Smooth muscle cell (in vitro differentiated cells): ENCODE measurements around the gene ATG9B. TPM values are rescaled to one million over a fixed set of nuclear protein-coding genes. Genes with fewer than 3 reads are reported as not detected.

ENCODE experiments used
- DNase-seq: peaks from one replicate; lab custom pipeline; 2025; ENCODE audit not compliant: unreplicated experiment; lab: John Stamatoyannopoulos, UW
- H2AFZ ChIP-seq: fragments of 200-600 bp; sonication (generic); 2 replicates; pipeline ENCODE4 v1.6.0; 2016; ENCODE audit warnings: antibody characterized with exemption, low read depth, mild to moderate bottlenecking
- H3F3A ChIP-seq: fragments of 200-600 bp; sonication (generic); 2 replicates; pipeline ENCODE4 v1.6.0; 2017; ENCODE audit warnings: antibody characterized with exemption, low read depth
- H3K27ac ChIP-seq: fragments of 200-600 bp; sonication (generic); 2 replicates; pipeline ENCODE4 v1.5.1; 2016; ENCODE audit warnings: low read depth, mild to moderate bottlenecking
- H3K27me3 ChIP-seq: fragments of 200-600 bp; sonication (generic); 2 replicates; pipeline ENCODE4 v1.6.1; 2016; ENCODE audit warnings: low read depth, mild to moderate bottlenecking
- H3K36me3 ChIP-seq: fragments of 200-600 bp; sonication (generic); 2 replicates; pipeline ENCODE4 v1.5.1; 2016; ENCODE audit warnings: low read depth
- H3K4me1 ChIP-seq: fragments of 200-600 bp; sonication (generic); 2 replicates; pipeline ENCODE4 v1.5.1; 2016; ENCODE audit warnings: low read depth
- H3K4me2 ChIP-seq: fragments of 200-600 bp; sonication (generic); 2 replicates; pipeline ENCODE4 v1.6.0; 2016; ENCODE audit warnings: mild to moderate bottlenecking
- H3K4me3 ChIP-seq: fragments of 200-600 bp; sonication (generic); 2 replicates; pipeline ENCODE4 v1.5.1; 2016; ENCODE audit warnings: mild to moderate bottlenecking
- H3K79me2 ChIP-seq: fragments of 200-600 bp; sonication (generic); 2 replicates; pipeline ENCODE4 v1.6.0; 2016; ENCODE audit warnings: low read depth, mild to moderate bottlenecking
- H3K9ac ChIP-seq: fragments of 200-600 bp; sonication (generic); 2 replicates; pipeline ENCODE4 v1.6.0; 2016; ENCODE audit warnings: low read depth
- H3K9me3 ChIP-seq: fragments of 200-600 bp; sonication (generic); replicated peaks from 2 replicates; pipeline ENCODE4 v1.5.1; 2016; ENCODE audit warnings: low read depth
- H4K20me1 ChIP-seq: fragments of 200-600 bp; sonication (generic); 2 replicates; pipeline ENCODE4 v1.6.0; 2016; ENCODE audit warnings: low read depth
- CTCF ChIP-seq: fragments of 200-600 bp; sonication (generic); IDR thresholded peaks from 2 replicates; pipeline ENCODE4 v1.5.1; 2017; ENCODE audit warnings: borderline replicate concordance, mild to moderate bottlenecking, antibody characterized with exemption; ENCODE audit not compliant: insufficient read depth, poor library complexity, severe bottlenecking
- WGBS: methylation state at CpG from one replicate; pipeline ENCODE4 v1.1.7; 2016; ENCODE audit warnings: low lambda C conversion rate; 5-methylcytosine and 5-hydroxymethylcytosine counted together
- polyA plus RNA-seq: library from polyadenylated mRNA; unstranded; fragments of >200 nt; fragmentation: Nextera tagmentation; extraction: Ambion mirVana; gene quantifications from 2 replicates; pipeline ENCODE4 v1.2.1, GENCODE V29; 2016
- total RNA-seq: library from RNA; depleted of rRNA; stranded (reverse); fragments of >200 nt; gene quantifications from 2 replicates; pipeline ENCODE4 v1.2.3, GENCODE V29; 2014

The ATG9B gene
- total and polyA plus RNA-seq, 2 experiments from 2014 or later: 2.6 to 6.5 TPM

- 78% methylated on average over 12 of the region's 12 CpGs for WGBS
- H3K4me3 ChIP-seq: no peak overlapping the region
- H3K9me3 ChIP-seq: no peaks in the 10 kb centered on the region
- H3K79me2 ChIP-seq: no peaks in the 10 kb centered on the region
- no peak for DNase-seq
- no peak for TF ChIP-seq CTCF
- no peak overlapping the region for H3K9ac ChIP-seq
- H2AFZ ChIP-seq: no peak overlapping the region
- peaks cover 4% of the 10 kb centered on the region for H3F3A ChIP-seq
- H4K20me1 ChIP-seq: no peaks in the 10 kb centered on the region
- H3K27me3 ChIP-seq: peaks cover 8% of the 10 kb centered on the region
- H3K36me3 ChIP-seq: no peaks in the 10 kb centered on the region
- peaks cover 35% of the 10 kb centered on the region for H3K4me1 ChIP-seq
- H3K4me2 ChIP-seq: no peak overlapping the region
- no peak overlapping the region for H3K27ac ChIP-seq
These were observed 52.2 kb downstream of the ATG9B start for GRCh38 chr7:150972023-150972468.

- H3K4me3 ChIP-seq: no peak overlapping the region
- H3K9ac ChIP-seq: no peak overlapping the region
- H3K27ac ChIP-seq: no peak overlapping the region
- H3K4me2 ChIP-seq: no peak overlapping the region
- H4K20me1 ChIP-seq: no peaks in the 10 kb centered on the region
- no peak for DNase-seq
- H3K9me3 ChIP-seq: no peaks in the 10 kb centered on the region
- peaks cover 4% of the 10 kb centered on the region for H3F3A ChIP-seq
- H2AFZ ChIP-seq: no peak overlapping the region
- H3K27me3 ChIP-seq: peaks cover 5% of the 10 kb centered on the region
- TF ChIP-seq CTCF: no peak
- H3K79me2 ChIP-seq: no peaks in the 10 kb centered on the region
- WGBS: 66% methylated on average over 16 of the region's 16 CpGs
- H3K36me3 ChIP-seq: no peaks in the 10 kb centered on the region
- peaks cover 30% of the 10 kb centered on the region for H3K4me1 ChIP-seq
These were observed 52.9 kb downstream of the ATG9B start for GRCh38 chr7:150971242-150972022.

GRCh38 chr7:150970424-150970823 is 53.9 kb downstream of the ATG9B start:
- peaks cover 27% of the 10 kb centered on the region for H3K4me1 ChIP-seq
- H3K36me3 ChIP-seq: no peaks in the 10 kb centered on the region
- H3K4me2 ChIP-seq: no peak overlapping the region
- no peak overlapping the region for H3K4me3 ChIP-seq
- no peak overlapping the region for H2AFZ ChIP-seq
- DNase-seq: no peak
- no peak overlapping the region for H3K27ac ChIP-seq
- H4K20me1 ChIP-seq: no peaks in the 10 kb centered on the region
- no peaks in the 10 kb centered on the region for H3K9me3 ChIP-seq
- no peak overlapping the region for H3K9ac ChIP-seq
- H3K27me3 ChIP-seq: peaks cover 3% of the 10 kb centered on the region
- no peaks in the 10 kb centered on the region for H3F3A ChIP-seq
- 81% methylated on average over 11 of the region's 11 CpGs for WGBS
- no peak for TF ChIP-seq CTCF
- H3K79me2 ChIP-seq: no peaks in the 10 kb centered on the region

- Histone ChIP-seq H3K9ac (no peak overlapping the region), H3K27me3 (no peaks in the 10 kb centered on the region), H3F3A (no peaks in the 10 kb centered on the region), H3K36me3 (no peaks in the 10 kb centered on the region), H3K79me2 (no peaks in the 10 kb centered on the region), H3K4me3 (no peak overlapping the region), H4K20me1 (no peaks in the 10 kb centered on the region), H2AFZ (no peak overlapping the region), H3K27ac (no peak overlapping the region), H3K4me2 (no peak overlapping the region), H3K4me1 (peaks cover 28% of the 10 kb centered on the region), H3K9me3 (no peaks in the 10 kb centered on the region)
- no peak for TF ChIP-seq CTCF
- DNase-seq: no peak
- WGBS: 89% methylated on average over 7 of the region's 7 CpGs
These were observed 54.8 kb downstream of the ATG9B start for GRCh38 chr7:150969475-150969874.
